Ovary (tissue), 9 donors: ENCODE results near the gene OXA1L. TPM values are rescaled to one million over a fixed set of nuclear protein-coding genes. Genes with fewer than 3 reads are reported as not detected.

Experiments used
- DNase-seq, 5 donors: peaks; one replicate each; pipeline ENCODE4 v3.0.0-alpha.2; 2019 to 2020
- H3K27ac ChIP-seq, 2 donors: fragments of 200-600 bp; one replicate each; pipeline versions ENCODE4 v1.5.1 to v1.8.0; 2019 to 2022
- H3K27me3 ChIP-seq: fragments of 200-600 bp; one replicate; pipeline ENCODE4 v1.8.0; 2022
- H3K36me3 ChIP-seq: fragments of 200-600 bp; sonication (generic); one replicate; pipeline ENCODE4 v1.5.1; 2019
- H3K4me1 ChIP-seq: one replicate; pipeline ENCODE4 v1.8.1; 2013; ENCODE audit warnings: mild to moderate bottlenecking, moderate library complexity; ENCODE audit not compliant: insufficient read depth
- H3K4me3 ChIP-seq: fragments of 200-600 bp; sonication (generic); one replicate; pipeline ENCODE4 v1.5.1; 2017
- H3K9me3 ChIP-seq, 2 donors: fragments of 200-600 bp in 1 of 2; sonication (generic) in 1 of 2; one replicate each; pipeline versions ENCODE4 v1.5.1 to v1.8.1; 2013 to 2019; ENCODE audit warnings: mild to moderate bottlenecking in 1 of 2, moderate library complexity in 1 of 2
- CTCF ChIP-seq, 3 donors: fragments of 450-650 bp in 2 of 3; fragments of 200-600 bp in 1 of 3; IDR thresholded peaks; one replicate each; pipeline versions ENCODE4 v1.5.1 to v1.8.0; 2016 to 2022; ENCODE audit warnings: antibody characterized with exemption in 3 of 3, mild to moderate bottlenecking in 1 of 3
- EP300 ChIP-seq: sonication (generic); formaldehyde crosslinking; IDR thresholded peaks from one replicate; pipeline ENCODE4 v1.6.1; 2017; ENCODE audit warnings: antibody characterized with exemption
- POLR2A ChIP-seq: fragments of 450-650 bp; IDR thresholded peaks from one replicate; pipeline ENCODE4 v1.6.1; 2017; ENCODE audit warnings: antibody characterized with exemption, mild to moderate bottlenecking, moderate library complexity
- WGBS, 3 donors: extraction: QIAGEN DNeasy Blood & Tissue Kit in 1 of 3; methylation state at CpG; one replicate each; pipeline versions ENCODE4 v1.1.5 to v1.1.7; 2013 to 2017; 5-methylcytosine and 5-hydroxymethylcytosine counted together
- intact Hi-C, 4 donors: fragments of 100-400 bp; cut with DNase I; formaldehyde crosslinking; loops; one replicate each; pipeline versions ENCODE4 v1.11.0 to v1.15.1; 2022 to 2023
- polyA plus RNA-seq, 2 donors: library from polyadenylated mRNA; stranded (reverse); fragments of 200-250 nt in 1 of 2; fragments of 350-450 nt in 1 of 2; fragmentation: Illumina TruSeq in 1 of 2; extraction: RNeasy Lipid Tissue Mini Kit (QIAGEN cat#74804) in 1 of 2; gene quantifications; one replicate each; pipeline ENCODE4 v1.2.3, GENCODE V29; 2013 to 2014
- total RNA-seq, 7 donors: library from RNA; depleted of rRNA in 2 of 7; stranded (reverse); fragments of >200 nt in 2 of 7; fragmentation: NEBNext Ultra II Directional in 3 of 7; extraction: Animal tissue kit (Norgen Biotek cat#: 25700) in 3 of 7; gene quantifications; one replicate each; pipeline versions ENCODE4 v1.1.0 to v1.2.4, GENCODE V29; 2016 to 2023
- donor health status: DM: no; HTN: no; CAD: no; lungs with moderate emphysema.
- donor health status: DM: no; HTN: no; CAD: no.
- donor health status: Bipolar disorder and iron deficiency.
- donor health status: DM: yes; HTN: yes; CAD: no.
- donor health status: DM: no; HTN: no; CAD: no.
- donor health status: DM: yes; HTN: yes; CAD: no.

The OXA1L gene
- total and polyA plus RNA-seq, 9 donors: 52.7 to 199 (median 85.5) TPM

DNA sequence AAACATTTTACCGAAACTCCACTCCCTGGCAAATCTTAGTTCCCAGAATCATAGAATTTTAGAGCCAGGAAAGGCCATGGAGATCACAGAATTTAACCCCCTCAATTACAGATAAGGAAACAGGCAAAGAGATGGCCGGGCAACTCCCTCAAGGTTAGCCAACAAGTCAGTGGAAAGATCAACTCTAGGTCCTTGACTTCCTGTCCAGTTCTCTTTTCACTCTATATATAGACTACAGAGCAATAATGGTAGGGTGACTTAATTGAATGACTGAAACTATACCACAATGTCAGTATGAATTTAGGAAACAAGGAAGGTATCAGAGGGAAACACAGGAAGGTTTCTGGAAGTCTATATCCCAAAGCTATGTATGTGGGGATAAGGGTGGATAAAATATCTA is 11.6 kb downstream of the OXA1L start:
- intact Hi-C loops: no loop called here
- no peaks in the 10 kb centered on the region for H3K27me3 ChIP-seq
- H3K36me3 ChIP-seq: no peaks in the 10 kb centered on the region
- no peaks in the 10 kb centered on the region for H3K4me1 ChIP-seq
- TF ChIP-seq POLR2A (no peak), CTCF (IDR thresholded peaks at IDR 0.05) (no peak), EP300 (no peak)
- WGBS, 3 donors: 67 to 79% (median 68%) methylated on average over 2 of the region's 2 CpGs
- no peak overlapping the region for H3K4me3 ChIP-seq
- no peaks in the 10 kb centered on the region for H3K9me3 ChIP-seq
- no peak for DNase-seq
- H3K27ac ChIP-seq: no peak overlapping the region

GRCh38 chr14:22780105-22780679 is 13.7 kb downstream of the OXA1L start:
- TF ChIP-seq EP300 (no peak), CTCF (IDR thresholded peaks at IDR 0.05) (no peak), POLR2A (no peak)
- WGBS, 3 donors: 38 to 46% (median 39%) methylated on average over 2 of the region's 2 CpGs

GRCh38 chr14:22780941-22781300 is 14.4 kb downstream of the OXA1L start:
- Histone ChIP-seq H3K27me3 (no peaks in the 10 kb centered on the region), H3K4me3 (no peak overlapping the region), H3K4me1 (no peaks in the 10 kb centered on the region), H3K27ac (no peak overlapping the region), H3K9me3 (no peaks in the 10 kb centered on the region), H3K36me3 (no peaks in the 10 kb centered on the region)
- no peak for DNase-seq
- intact Hi-C loops: no loop called here
- 80 to 90% (median 84%) methylated on average over 5 of the region's 5 CpGs for WGBS, 3 donors
- TF ChIP-seq EP300 (no peak), POLR2A (no peak), CTCF (IDR thresholded peaks at IDR 0.05) (no peak)

More at GRCh38 chr14:22780105-22780679, 13.7 kb downstream of the OXA1L start:
- intact Hi-C loops: no loop called here
- Histone ChIP-seq H3K4me3 (no peak overlapping the region), H3K27ac (no peak overlapping the region), H3K9me3 (no peaks in the 10 kb centered on the region), H3K27me3 (no peaks in the 10 kb centered on the region), H3K36me3 (no peaks in the 10 kb centered on the region), H3K4me1 (no peaks in the 10 kb centered on the region)
- no peak for DNase-seq

GRCh38 chr14:22781301-22781991 is 15.0 kb downstream of the OXA1L start:
- no peaks in the 10 kb centered on the region for H3K27me3 ChIP-seq
- TF ChIP-seq POLR2A: no peak
- no peak for TF ChIP-seq EP300
- TF ChIP-seq CTCF (IDR thresholded peaks at IDR 0.05): no peak
- intact Hi-C loops: no loop called here
- no peaks in the 10 kb centered on the region for H3K9me3 ChIP-seq
- no peak for DNase-seq
- H3K27ac ChIP-seq: no peak overlapping the region
- no peak overlapping the region for H3K4me3 ChIP-seq
- WGBS, 3 donors: 0 to 34% (median 4%) methylated on average over 1 of the region's 1 CpG
- H3K36me3 ChIP-seq: no peaks in the 10 kb centered on the region
- H3K4me1 ChIP-seq: no peaks in the 10 kb centered on the region
